ENCODE data around the gene SP6.

Gene SP6

DNA sequence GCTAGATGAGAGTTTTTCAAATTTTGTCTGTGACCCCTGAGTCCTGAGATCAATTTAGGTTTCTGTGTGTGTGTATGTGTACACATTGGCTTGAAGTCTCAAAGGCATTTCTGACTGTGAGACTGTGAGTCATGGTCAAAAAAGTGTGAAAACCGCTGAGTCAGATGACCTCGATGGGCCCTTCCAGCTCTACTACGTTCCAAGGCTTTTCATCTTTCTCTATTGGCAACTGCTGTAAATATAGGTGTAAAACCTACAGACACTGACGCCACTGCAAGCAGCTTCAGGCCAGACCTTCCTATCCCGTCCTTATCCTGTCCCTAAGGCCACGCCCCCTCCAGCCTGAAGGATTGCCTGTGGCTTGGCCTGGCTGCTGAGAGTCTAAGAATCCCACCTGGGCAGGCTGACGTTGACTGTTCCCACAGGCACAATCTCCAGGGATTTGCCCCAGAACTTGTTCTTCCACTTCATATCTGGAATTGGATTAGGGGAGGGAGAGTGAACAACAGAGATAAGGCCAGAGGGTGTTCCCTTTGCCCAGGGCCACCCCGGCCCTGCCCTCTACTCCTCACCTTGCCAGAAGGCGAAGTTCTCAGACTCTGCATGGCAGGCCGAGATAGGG is 40.7 kb downstream of the SP6 start:
- DNase-seq, result no peak

DNA sequence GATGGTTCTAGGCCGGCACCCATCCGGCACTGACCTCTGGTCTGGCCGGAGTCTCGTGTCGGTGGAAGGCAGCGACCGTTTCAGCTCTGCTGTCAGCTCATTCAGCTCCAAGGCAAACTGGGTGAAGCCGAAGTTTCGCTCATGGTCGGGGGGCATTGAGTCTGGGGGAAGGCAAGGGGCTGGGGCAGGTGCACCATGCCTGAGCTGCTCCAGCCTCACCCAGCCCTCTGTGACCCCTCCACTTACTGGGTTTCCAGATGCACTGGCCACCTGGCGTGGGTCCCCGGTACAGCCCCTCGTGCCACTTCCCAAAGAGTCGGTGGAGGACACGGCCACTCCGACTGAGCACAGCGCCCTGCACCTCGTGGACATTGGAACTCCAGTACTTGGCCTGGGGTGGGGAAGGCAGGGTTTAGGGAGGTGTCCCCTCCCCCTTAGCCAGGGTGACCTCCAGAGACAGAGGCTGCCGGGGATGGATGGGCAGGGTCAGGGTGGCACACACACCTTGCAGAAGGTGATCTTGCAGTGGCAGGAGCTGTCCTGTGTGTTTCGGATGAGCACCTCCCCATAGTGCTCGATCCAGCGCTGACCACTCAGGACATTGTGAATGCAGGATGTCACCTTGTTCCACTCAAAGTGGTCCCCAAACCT is 42.0 kb downstream of the SP6 start:
- DNase-seq, result no peak

DNA sequence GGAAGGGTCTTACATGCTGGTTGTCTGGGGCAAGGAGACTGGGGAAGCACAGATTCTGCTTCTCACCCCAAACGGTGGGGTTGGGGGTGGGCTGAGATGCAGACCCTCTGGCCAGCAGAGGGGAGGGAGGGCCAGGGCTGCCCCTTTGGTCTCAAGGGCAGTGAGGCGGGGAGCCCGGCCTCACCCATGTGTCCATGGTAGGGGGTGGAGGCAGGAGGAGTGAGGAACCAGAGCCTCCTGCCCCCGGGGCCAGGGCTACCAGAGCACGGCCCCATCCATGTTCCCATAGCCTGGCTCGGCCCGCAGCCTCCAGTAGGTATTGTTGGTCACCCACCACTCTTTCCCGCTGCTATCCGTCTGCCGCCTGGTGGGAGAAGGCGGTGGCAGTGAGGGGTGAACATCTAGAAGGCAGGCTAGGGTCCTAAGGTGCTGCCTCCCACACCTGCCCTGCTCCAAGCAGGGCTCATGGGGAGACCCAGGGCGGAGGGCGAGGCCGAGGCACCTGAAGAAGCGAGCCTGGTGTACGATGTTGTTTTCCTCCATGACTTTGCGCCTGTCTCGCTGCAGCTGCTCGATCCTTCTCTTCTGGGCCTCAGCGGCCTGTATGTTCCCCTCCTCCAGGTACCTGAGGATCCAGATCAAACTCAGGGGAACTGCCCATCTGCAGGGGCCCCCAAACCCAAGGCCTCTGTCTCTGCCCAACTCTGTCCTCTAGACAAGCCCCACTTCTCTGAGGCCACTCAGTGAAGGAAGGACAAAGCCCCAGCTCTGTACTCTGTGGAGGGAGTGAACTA is 42.7 kb downstream of the SP6 start:
- no peak for DNase-seq

- DNase-seq, result no peak
These were observed 43.5 kb downstream of the SP6 start for GRCh38 chr17:47807421-47807820.

DNA sequence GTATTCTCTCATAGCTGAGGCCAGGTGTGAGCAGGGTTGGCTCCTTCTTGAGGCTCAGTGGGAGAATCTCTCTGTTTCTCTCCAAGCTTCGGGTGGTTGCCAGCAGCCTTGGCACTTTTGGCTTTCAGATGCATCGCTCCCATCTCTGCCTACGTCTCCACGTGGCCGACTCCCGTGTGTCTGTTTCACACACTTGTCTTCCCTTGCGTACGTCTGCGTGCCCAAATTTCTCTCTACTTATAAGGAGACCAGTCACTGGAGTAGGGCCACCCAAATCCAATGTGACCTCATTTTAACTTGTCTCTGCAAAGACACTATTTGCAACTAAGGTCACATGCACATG is 44.1 kb downstream of the SP6 start:
- no peak for DNase-seq

DNA sequence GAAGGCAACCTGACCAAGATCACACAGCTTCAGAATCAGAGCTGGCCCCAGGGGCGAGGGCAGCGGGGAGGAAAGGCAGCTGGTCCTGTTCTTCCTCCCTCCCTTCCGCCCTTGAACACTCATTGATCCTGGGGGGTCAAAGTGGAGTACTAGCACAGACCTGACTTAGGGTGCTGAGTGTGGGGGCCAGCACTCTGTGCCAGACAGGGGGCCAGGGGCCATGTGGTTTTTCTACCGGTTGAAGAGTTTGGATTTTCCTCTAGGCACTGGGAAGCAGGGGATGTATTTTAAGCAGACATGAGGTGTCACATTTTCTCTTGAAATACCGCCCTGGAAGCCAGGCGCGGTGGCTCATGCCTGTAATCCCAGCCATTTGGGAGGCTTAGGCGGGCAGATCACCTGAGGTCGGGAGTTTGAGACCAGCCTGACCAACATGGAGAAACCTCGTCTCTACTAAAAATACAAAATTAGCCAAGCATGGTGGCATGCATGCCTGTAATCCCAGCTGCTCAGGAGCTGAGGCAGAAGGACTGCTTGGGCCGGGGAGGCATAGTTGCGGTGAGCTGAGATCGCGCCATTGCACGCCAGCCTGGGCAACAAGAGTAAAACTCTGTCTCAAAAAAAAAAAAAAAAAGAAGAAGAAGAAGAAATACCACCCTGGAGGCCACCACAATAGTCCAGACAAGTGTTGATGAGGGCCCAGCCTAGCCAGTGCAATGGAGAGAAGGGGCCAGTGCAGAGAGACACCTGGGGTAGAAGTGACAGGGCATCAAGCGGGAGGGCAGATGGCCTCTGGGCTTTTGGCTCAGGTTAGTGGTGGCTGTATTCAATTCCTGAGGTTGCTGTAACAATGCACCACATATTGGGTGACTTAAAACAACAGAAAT is 44.7 kb downstream of the SP6 start:
- DNase-seq, result no peak

DNA sequence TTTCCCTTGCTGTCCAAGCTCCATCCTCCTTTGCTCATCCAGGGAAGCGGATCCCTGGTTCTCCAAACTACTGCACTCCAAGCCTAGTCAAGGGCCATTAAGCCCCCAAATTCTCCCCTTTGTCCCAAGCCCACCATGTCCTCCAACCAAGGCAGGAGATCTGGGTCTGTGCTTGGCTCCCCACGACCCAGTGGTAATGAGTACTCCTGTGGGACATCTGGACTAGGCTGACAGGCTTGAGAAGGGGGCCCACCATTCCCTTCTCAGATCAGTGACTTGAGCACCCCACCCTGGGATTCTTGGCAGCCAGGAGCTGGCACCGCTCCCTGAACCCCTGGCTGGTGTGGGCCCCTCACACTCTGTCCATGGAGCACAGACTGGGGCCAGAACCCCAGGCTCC is 46.5 kb downstream of the SP6 start:
- DNase-seq, result no peak

DNA sequence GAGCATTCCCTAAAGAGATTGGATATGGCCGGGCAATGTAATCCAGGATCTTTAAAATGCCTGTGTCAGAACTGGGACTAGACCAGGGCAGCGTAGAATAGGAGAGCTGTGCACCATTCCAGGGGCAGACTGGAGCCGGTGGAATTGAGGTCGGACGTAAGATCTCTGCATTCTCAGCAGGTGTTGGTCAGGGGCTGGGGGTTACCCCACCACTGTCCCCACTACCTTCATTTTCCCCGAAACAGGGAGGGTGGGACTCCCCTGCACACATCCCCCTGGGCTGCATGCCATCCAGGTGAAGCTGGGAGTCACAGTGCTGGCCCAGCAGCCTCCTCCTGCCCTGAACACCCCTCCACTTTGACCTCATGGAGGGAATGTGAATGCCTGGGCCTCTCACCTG is 47.2 kb downstream of the SP6 start:
- no peak for DNase-seq

- DNase-seq, result no peak
These were observed 47.8 kb downstream of the SP6 start for GRCh38 chr17:47803201-47803600.

DNA sequence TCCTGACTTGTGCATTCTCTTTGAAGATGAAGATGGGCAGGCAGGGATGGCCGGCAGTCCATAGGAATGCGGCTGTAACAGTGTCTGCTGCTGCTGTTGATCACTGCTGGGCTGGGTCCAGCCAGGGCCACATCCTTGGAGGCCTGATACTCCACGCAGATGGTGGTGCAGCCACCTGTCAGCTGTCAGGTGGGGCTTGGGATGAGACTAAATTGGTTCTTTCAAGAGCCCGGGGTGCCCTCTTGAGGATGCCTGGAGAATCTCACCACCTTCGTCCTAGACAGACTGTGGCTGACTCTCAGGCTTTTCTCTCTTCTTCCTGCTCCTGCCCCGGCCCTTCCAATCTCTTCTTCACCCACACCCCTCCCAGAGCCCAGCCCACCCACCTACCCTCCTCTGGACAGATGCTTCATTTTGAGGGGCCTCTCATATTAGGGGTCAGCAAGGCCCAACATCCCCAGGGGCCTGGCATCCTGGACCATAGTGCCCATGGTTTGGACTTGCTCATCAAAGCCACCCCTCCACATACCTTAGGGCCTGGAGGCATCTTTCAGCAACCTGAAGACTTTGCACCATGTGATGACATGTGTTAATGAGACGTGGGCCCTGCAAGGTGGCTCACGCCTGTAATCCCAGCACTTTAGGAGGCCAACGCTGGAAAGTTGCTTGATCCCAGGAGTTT is 48.5 kb downstream of the SP6 start:
- DNase-seq, result no peak

DNA sequence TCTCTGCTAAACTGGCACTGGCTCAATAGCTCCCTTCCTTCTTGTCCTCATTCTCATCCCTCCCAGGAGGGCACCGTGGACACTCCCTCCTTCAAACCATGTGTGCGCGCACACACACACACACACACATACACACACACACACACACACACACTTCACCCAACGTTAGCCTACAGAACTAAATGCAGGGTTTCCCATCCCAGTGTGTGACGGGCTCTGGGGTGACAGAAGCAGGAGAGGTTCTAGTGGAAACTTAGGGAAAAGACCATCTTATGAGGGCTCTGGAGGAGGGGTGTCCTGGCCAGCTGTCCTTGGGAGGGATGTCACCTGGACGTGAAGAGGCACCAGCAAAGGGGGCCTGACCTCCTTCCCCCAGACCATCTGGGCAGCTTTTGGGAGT is 49.1 kb downstream of the SP6 start:
- no peak for DNase-seq

DNA sequence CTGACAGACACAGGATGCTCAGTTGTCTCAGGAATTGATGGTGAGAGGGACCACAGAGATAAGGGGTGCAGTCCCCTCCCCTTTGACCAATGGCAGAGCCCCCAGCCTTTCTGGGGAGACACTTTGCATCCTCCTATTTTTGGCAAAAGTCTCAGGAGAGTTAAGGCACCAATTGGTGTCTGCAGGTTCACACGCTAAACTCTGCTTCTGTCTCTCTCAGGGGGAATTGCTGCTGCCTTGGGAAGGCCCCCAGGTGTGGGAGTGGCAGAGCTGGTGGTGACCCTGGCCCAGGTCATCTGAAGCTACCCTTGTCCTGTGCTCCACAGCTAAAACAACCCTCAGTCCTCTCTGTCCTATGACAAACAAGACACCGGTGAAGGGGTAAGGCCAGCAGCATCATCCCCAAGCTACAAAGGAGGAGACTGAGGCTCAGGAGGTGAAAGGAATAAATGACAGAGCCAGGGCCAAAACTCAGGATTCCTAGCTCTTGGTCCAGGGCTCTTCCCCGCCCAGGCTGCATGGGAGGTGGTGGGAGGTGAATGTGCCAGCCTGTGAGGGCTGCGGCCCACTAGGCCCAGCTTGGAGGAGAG is 49.7 kb downstream of the SP6 start:
- no peak for DNase-seq

DNA sequence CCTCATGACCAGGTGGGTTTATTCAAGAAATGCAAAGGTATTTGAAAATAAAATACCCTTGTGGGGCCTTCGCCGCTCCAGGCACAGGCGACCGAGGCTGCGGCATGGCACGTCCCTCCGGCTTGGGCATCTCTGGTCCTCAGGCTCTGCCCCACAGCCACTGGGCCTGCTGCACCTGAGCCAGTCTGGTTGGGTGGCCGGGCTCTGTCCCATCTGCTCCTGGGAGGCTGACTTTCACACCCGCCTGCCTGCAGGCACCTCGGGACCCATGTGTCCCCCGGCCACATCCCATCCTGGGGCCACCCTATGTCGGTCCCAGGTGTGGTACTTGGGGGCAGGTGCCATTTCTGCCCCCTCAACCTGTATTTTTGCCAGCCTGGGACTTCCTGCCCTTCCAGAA is 50.3 kb downstream of the SP6 start:
- DNase-seq, result no peak

DNA sequence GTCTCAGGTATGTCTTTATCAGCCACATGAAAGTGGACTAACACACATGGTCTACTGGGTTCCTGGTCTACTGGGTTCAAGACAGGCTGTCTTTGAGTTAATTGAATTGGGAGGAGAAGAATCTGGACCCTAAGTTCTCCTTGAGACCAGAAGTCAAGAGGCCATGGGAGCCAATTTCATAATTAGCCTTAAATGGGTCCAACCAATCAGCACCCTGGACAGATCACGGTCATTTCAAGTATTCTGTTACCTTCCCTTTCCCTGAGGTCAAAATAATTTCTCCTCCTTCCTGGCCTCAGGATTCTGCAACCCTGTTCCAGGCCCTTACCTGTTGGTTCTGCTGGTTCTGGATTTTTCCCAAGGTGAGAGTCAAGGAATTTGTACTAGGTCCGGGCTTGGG is 53.2 kb downstream of the SP6 start:
- no peak for DNase-seq

All from activated gamma-delta T cell (primary cell).